MM.1S (cell line): ENCODE data around the gene BACH2.

Experiments used
- DNase-seq: peaks from one replicate; pipeline ENCODE4 v3.0.0-alpha.2; 2015
- H2AFZ ChIP-seq: fragments of 300-600 bp; sonication (generic); 2 replicates; pipeline ENCODE4 v1.6.0; 2016; ENCODE audit warnings: antibody characterized with exemption, low read length
- H3F3A ChIP-seq: fragments of 300-600 bp; sonication (generic); 2 replicates; pipeline ENCODE4 v1.6.1; 2016; ENCODE audit warnings: mild to moderate bottlenecking, antibody characterized with exemption, low read length, moderate library complexity, mixed read lengths; ENCODE audit not compliant: insufficient read depth
- H3K27ac ChIP-seq: fragments of 300-600 bp; sonication (generic); 2 replicates; pipeline ENCODE4 v1.5.1; 2016; ENCODE audit warnings: mild to moderate bottlenecking, low read length
- H3K27me3 ChIP-seq: fragments of 300-600 bp; sonication (generic); replicated peaks from 2 replicates; pipeline ENCODE4 v1.6.0; 2016; ENCODE audit warnings: low read length; ENCODE audit not compliant: insufficient read depth
- H3K36me3 ChIP-seq: fragments of 300-600 bp; sonication (generic); replicated peaks from 2 replicates; pipeline ENCODE4 v1.6.1; 2016; ENCODE audit warnings: mild to moderate bottlenecking, low read length, mixed read lengths; ENCODE audit not compliant: insufficient read depth
- H3K4me1 ChIP-seq: fragments of 300-600 bp; sonication (generic); 2 replicates; pipeline ENCODE4 v1.6.1; 2016; ENCODE audit warnings: low read length, mixed read lengths
- H3K4me2 ChIP-seq: fragments of 300-600 bp; sonication (generic); 2 replicates; pipeline ENCODE4 v1.6.0; 2016; ENCODE audit warnings: low read depth, low read length
- H3K4me3 ChIP-seq: fragments of 300-600 bp; sonication (generic); 2 replicates; pipeline ENCODE4 v1.5.1; 2016; ENCODE audit warnings: low read length, mixed read lengths
- H3K79me2 ChIP-seq: fragments of 300-600 bp; sonication (generic); 2 replicates; pipeline ENCODE4 v1.6.1; 2016; ENCODE audit warnings: mixed run types, low read length, mixed read lengths
- H3K9ac ChIP-seq: fragments of 300-600 bp; sonication (generic); 2 replicates; pipeline ENCODE4 v1.6.1; 2016; ENCODE audit warnings: low read length, mixed read lengths
- H3K9me2 ChIP-seq: fragments of 300-600 bp; sonication (generic); replicated peaks from 2 replicates; pipeline ENCODE4 v1.6.1; 2016; ENCODE audit warnings: mild to moderate bottlenecking, low read length, mixed read lengths; ENCODE audit not compliant: insufficient read depth
- H3K9me3 ChIP-seq: fragments of 300-600 bp; sonication (generic); replicated peaks from 2 replicates; pipeline ENCODE4 v1.6.1; 2016; ENCODE audit warnings: mild to moderate bottlenecking, low read length, mixed read lengths; ENCODE audit not compliant: insufficient read depth
- H4K20me1 ChIP-seq: fragments of 300-600 bp; sonication (generic); 2 replicates; pipeline ENCODE4 v1.6.1; 2016; ENCODE audit warnings: mild to moderate bottlenecking, low read length, moderate library complexity, mixed read lengths; ENCODE audit not compliant: insufficient read depth
- CTCF ChIP-seq: fragments of 300-600 bp; sonication (generic); IDR thresholded peaks from 2 replicates; pipeline ENCODE4 v1.5.1; 2016; ENCODE audit warnings: antibody characterized with exemption, low read length, mixed read lengths
- EZH2 ChIP-seq: fragments of 300-600 bp; sonication (generic); optimal IDR thresholded peaks from 2 replicates; pipeline ENCODE3; 2017; ENCODE audit warnings: low read depth, mild to moderate bottlenecking, antibody characterized with exemption, low read length, mixed read lengths
- EZH2phosphoT487 ChIP-seq: fragments of 300-600 bp; sonication (generic); IDR thresholded peaks from 2 replicates; pipeline ENCODE4 v1.6.1; 2018; ENCODE audit warnings: antibody characterized with exemption, low read length

The BACH2 gene

DNA sequence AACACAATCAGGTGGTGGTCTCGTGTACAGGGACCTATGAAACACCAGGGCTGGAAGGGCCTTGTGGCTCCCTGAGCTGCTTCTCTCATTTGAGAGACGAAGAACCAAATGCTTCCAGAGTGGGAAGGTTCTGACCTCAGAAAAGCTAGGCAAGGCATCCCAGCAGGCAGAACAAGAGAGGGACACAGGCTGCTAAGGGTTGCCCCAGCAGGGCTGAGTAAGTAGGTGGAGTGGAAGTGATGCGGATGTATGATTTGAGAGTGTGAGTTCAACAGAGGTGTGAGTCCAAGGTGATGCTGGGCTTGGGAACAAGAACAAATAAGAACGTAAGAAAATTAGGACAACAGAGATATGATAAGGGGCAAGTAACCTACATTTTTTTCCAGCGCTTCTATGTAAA, 147.8 kb downstream of the BACH2 start:
- Histone ChIP-seq H3K79me2 (no peaks in the 10 kb centered on the region; the same call in 1 of the 2 replicates), H3K27me3 (no peaks in the 10 kb centered on the region), H3K4me2 (no peak overlapping the region), H3K9me2 (no peaks in the 10 kb centered on the region), H3K9me3 (no peaks in the 10 kb centered on the region), H3K4me1 (peaks cover 15% of the 10 kb centered on the region), H4K20me1 (no peaks in the 10 kb centered on the region), H3K9ac (no peak overlapping the region), H3K27ac (no peak overlapping the region), H2AFZ (no peak overlapping the region), H3F3A (no peaks in the 10 kb centered on the region), H3K4me3 (no peak overlapping the region), H3K36me3 (no peaks in the 10 kb centered on the region)
- TF ChIP-seq EZH2phosphoT487 (no peak), EZH2 (no peak), CTCF (no peak)
- no peak for DNase-seq

GRCh38 chr6:90146921-90147649, 149.6 kb downstream of the BACH2 start:
- TF ChIP-seq EZH2 (no peak), EZH2phosphoT487 (no peak), CTCF (no peak)
- no peaks in the 10 kb centered on the region for H4K20me1 ChIP-seq
- no peak overlapping the region for H3K9ac ChIP-seq
- H3K27me3 ChIP-seq = no peaks in the 10 kb centered on the region
- DNase-seq = no peak
- no peaks in the 10 kb centered on the region for H3K9me2 ChIP-seq
- H3K4me3 ChIP-seq = no peak overlapping the region
- H3F3A ChIP-seq = no peaks in the 10 kb centered on the region
- peaks cover 15% of the 10 kb centered on the region for H3K4me1 ChIP-seq
- no peak overlapping the region for H3K27ac ChIP-seq
- H3K4me2 ChIP-seq = no peak overlapping the region
- H3K9me3 ChIP-seq = no peaks in the 10 kb centered on the region
- no peak overlapping the region for H2AFZ ChIP-seq
- no peaks in the 10 kb centered on the region; the same call in 1 of the 2 replicates for H3K79me2 ChIP-seq
- no peaks in the 10 kb centered on the region for H3K36me3 ChIP-seq

DNA sequence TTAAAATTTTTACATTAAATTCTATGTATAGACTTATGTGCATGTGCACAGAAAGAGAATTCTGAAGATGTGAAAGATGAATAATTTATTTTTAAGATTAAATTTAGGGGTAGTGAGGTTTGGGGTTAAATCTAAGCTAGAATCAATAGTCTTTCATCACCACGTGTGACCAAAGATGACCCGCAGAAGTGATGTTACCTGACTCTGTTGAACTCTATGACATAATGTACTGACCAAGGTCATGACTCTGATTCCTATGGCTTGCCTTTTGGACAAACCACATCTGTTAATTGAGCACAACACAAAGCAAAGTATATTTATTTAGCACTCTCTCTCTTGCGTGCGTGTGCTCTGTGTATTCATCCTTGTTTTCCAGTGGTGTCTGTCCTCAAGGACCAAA, 150.6 kb downstream of the BACH2 start:
- Histone ChIP-seq H3K27me3 (no peaks in the 10 kb centered on the region), H3K79me2 (no peaks in the 10 kb centered on the region; the same call in 1 of the 2 replicates), H3K27ac (no peak overlapping the region), H3K9me3 (no peaks in the 10 kb centered on the region), H3K4me3 (no peak overlapping the region), H3K9me2 (no peaks in the 10 kb centered on the region), H3K36me3 (no peaks in the 10 kb centered on the region), H3K4me1 (peaks cover 15% of the 10 kb centered on the region), H3K9ac (no peak overlapping the region), H2AFZ (no peak overlapping the region), H4K20me1 (no peaks in the 10 kb centered on the region), H3K4me2 (no peak overlapping the region), H3F3A (no peaks in the 10 kb centered on the region)
- DNase-seq = no peak
- TF ChIP-seq CTCF (no peak), EZH2 (no peak), EZH2phosphoT487 (no peak)
